ENCODE results near the gene MAD1L1. TPM values are rescaled to one million over a fixed set of nuclear protein-coding genes. Genes with fewer than 3 reads are reported as not detected.

Gene MAD1L1
- total RNA-seq, 1 experiment from 2014 or later: 38.5 TPM

- Histone ChIP-seq H2AFZ (ENCODE audit: low read depth, low read length, poor library complexity, severe bottlenecking) (no peak overlapping the region), H3K4me2 (ENCODE audit: low read length) (no peak overlapping the region), H3K9ac (ENCODE audit: low read length) (no peak overlapping the region), H3K9me3 (ENCODE audit: control insufficient read depth in 1 of 2, insufficient read depth in 1 of 2, low read depth in 1 of 2, low read length in 2 of 2) (no peaks in the 10 kb centered on the region), H3K4me1 (ENCODE audit: control insufficient read depth in 1 of 2, insufficient read depth in 2 of 2, low read length in 2 of 2) (no peaks in the 10 kb centered on the region), H3K27ac (ENCODE audit: low read depth, low read length) (no peak overlapping the region), H4K20me1 (ENCODE audit: insufficient read depth) (no peaks in the 10 kb centered on the region), H3K4me3 (replicated peaks in 1 of 2; ENCODE audit: low read depth in 1 of 2, low read length in 2 of 2) (no peak overlapping the region), H3K36me3 (ENCODE audit: control insufficient read depth in 1 of 2, insufficient read depth in 2 of 2, low read length in 2 of 2) (no peaks in the 10 kb centered on the region), H3K27me3 (ENCODE audit: insufficient read depth, low read length) (no peaks in the 10 kb centered on the region), H3K79me2 (ENCODE audit: insufficient read depth, low read length) (no peaks in the 10 kb centered on the region), H3K9me2 (ENCODE audit: insufficient read depth) (no peaks in the 10 kb centered on the region)
- TF ChIP-seq EZH2phosphoT487 (IDR thresholded peaks at IDR 0.05; ENCODE audit: borderline replicate concordance) (no peak), RAD21 (IDR thresholded peaks at IDR 0.05; ENCODE audit: low read depth) (no peak), TCF7L2 (IDR thresholded peaks at IDR 0.05; ENCODE audit: borderline replicate concordance, extremely low read depth, insufficient read depth, insufficient read length) (no peak), EGR1 (IDR thresholded peaks at IDR 0.05; ENCODE audit: low read depth) (no peak), JUND (IDR thresholded peaks at IDR 0.05) (no peak), SIN3A (IDR thresholded peaks at IDR 0.05; ENCODE audit: low read depth) (no peak), CEBPB (IDR thresholded peaks at IDR 0.05; ENCODE audit: low read depth) (no peak), EZH2 (IDR thresholded peaks at IDR 0.05) (no peak), YY1 (IDR thresholded peaks at IDR 0.05; ENCODE audit: extremely low read depth, insufficient replicate concordance, low read depth, low read length) (no peak), ZNF274 (IDR thresholded peaks at IDR 0.05; ENCODE audit: low read depth, low read length) (no peak), SP1 (IDR thresholded peaks at IDR 0.05; ENCODE audit: low read depth) (no peak), ELF1 (IDR thresholded peaks at IDR 0.05; ENCODE audit: borderline replicate concordance, low read depth) (no peak)
- ATAC-seq: no peak
- POLR2A ChIA-PET: no interaction called here
- no TSS peak for BruUV-seq (replicated peaks)
- no peak for DNase-seq (ENCODE audit: low read depth, low spot score)
- CTCF ChIA-PET: no interaction called here
- intact Hi-C loops (cut with micrococcal nuclease): no loop called here
- RAD21 ChIA-PET (ENCODE audit: low non-redundant PET in 1 of 2, low total read pairs in 2 of 2, uncharacterized antibody in 2 of 2, unreplicated experiment in 2 of 2): no interaction called here
These were observed 321.9 kb downstream of the MAD1L1 start for GRCh38 chr7:1910827-1911226.

GRCh38 chr7:1910081-1910685 lies 322.6 kb downstream of the MAD1L1 start:
- POLR2A ChIA-PET: no interaction called here
- no peak overlapping the region for H3K4me3 ChIP-seq (replicated peaks in 1 of 2; ENCODE audit: low read depth in 1 of 2, low read length in 2 of 2)
- no peaks in the 10 kb centered on the region for H3K9me2 ChIP-seq (ENCODE audit: insufficient read depth)
- no peak for ATAC-seq
- H3K4me2 ChIP-seq (ENCODE audit: low read length): no peak overlapping the region
- CTCF ChIA-PET: no interaction called here
- no TSS peak for BruUV-seq (replicated peaks)
- no peak for TF ChIP-seq TCF7L2 (IDR thresholded peaks at IDR 0.05; ENCODE audit: borderline replicate concordance, extremely low read depth, insufficient read depth, insufficient read length)
- no peak for TF ChIP-seq MAX (IDR thresholded peaks at IDR 0.05)
- no peak for TF ChIP-seq JUND (IDR thresholded peaks at IDR 0.05)
- no peaks in the 10 kb centered on the region for H3K4me1 ChIP-seq (ENCODE audit: control insufficient read depth in 1 of 2, insufficient read depth in 2 of 2, low read length in 2 of 2)
- H3K9me3 ChIP-seq (ENCODE audit: control insufficient read depth in 1 of 2, insufficient read depth in 1 of 2, low read depth in 1 of 2, low read length in 2 of 2): no peaks in the 10 kb centered on the region
- no peaks in the 10 kb centered on the region for H3K36me3 ChIP-seq (ENCODE audit: control insufficient read depth in 1 of 2, insufficient read depth in 2 of 2, low read length in 2 of 2)
- H3K79me2 ChIP-seq (ENCODE audit: insufficient read depth, low read length): no peaks in the 10 kb centered on the region
- H4K20me1 ChIP-seq (ENCODE audit: insufficient read depth): no peaks in the 10 kb centered on the region
- intact Hi-C loops (cut with micrococcal nuclease): no loop called here
- H3K27ac ChIP-seq (ENCODE audit: low read depth, low read length): no peak overlapping the region
- RAD21 ChIA-PET (ENCODE audit: low non-redundant PET in 1 of 2, low total read pairs in 2 of 2, uncharacterized antibody in 2 of 2, unreplicated experiment in 2 of 2): no interaction called here
- no peak for DNase-seq (ENCODE audit: low read depth, low spot score)
- no peaks in the 10 kb centered on the region for H3K27me3 ChIP-seq (ENCODE audit: insufficient read depth, low read length)
- no peak overlapping the region for H2AFZ ChIP-seq (ENCODE audit: low read depth, low read length, poor library complexity, severe bottlenecking)
- no peak overlapping the region for H3K9ac ChIP-seq (ENCODE audit: low read length)
